GM21381 (cell line): ENCODE results near the gene ZPBP.

ENCODE experiments used
- ATAC-seq: cut with Tn5 transposase; IDR thresholded peaks from one replicate; pipeline ENCODE4 v1.9.1; 2021; ENCODE audit warnings: mild to moderate bottlenecking, moderate library complexity; ENCODE audit not compliant: unreplicated experiment

Gene ZPBP

GRCh38 chr7:50092579-50093491 is at the start of gene ZPBP:
TSS of gene ZPBP (minus strand) at chr7:50093246. CDS start at chr7:50093194, 52 bp downstream.
- peak; percentile 87 for ATAC-seq

- ATAC-seq, result peak; percentile 38
These were observed 49.5 kb upstream of the ZPBP start for GRCh38 chr7:50142425-50143017.

GRCh38 chr7:50141854-50142253 is 48.8 kb upstream of the ZPBP start:
- ATAC-seq, result no peak

GRCh38 chr7:50141131-50141530 is 48.1 kb upstream of the ZPBP start:
- ATAC-seq, result no peak

- ATAC-seq, result no peak
These were observed 47.6 kb upstream of the ZPBP start for GRCh38 chr7:50140688-50141087.

- ATAC-seq, result no peak
These were observed 45.1 kb upstream of the ZPBP start for GRCh38 chr7:50138101-50138500.

GRCh38 chr7:50125766-50126165 is 32.7 kb upstream of the ZPBP start:
- ATAC-seq, result no peak

- ATAC-seq, result peak; percentile 53
These were observed 28.2 kb upstream of the ZPBP start for GRCh38 chr7:50121286-50121685.

GRCh38 chr7:50119815-50120637 is 27.0 kb upstream of the ZPBP start:
- ATAC-seq, result peak; percentile 76

GRCh38 chr7:50112250-50112649 is 19.2 kb upstream of the ZPBP start:
- no peak for ATAC-seq

GRCh38 chr7:50101873-50102272 is 8.8 kb upstream of the ZPBP start:
- no peak for ATAC-seq

GRCh38 chr7:50095634-50096033 is 2.6 kb upstream of the ZPBP start:
- no peak for ATAC-seq

- no peak for ATAC-seq
These were observed 4.5 kb downstream of the ZPBP start for GRCh38 chr7:50088463-50089129.

- ATAC-seq, result no peak
These were observed 7.7 kb downstream of the ZPBP start for GRCh38 chr7:50085344-50085743.

GRCh38 chr7:50073093-50073492 is 20.0 kb downstream of the ZPBP start:
- ATAC-seq, result no peak

- peak; percentile 88 for ATAC-seq
These were observed 23.4 kb downstream of the ZPBP start for GRCh38 chr7:50069613-50070012.

- peak; percentile 66 for ATAC-seq
These were observed 24.0 kb downstream of the ZPBP start for GRCh38 chr7:50068850-50069551.

GRCh38 chr7:50068026-50068425 is 25.0 kb downstream of the ZPBP start:
- ATAC-seq, result no peak

- ATAC-seq, result no peak
These were observed 30.1 kb downstream of the ZPBP start for GRCh38 chr7:50062951-50063350.

GRCh38 chr7:50056131-50056530 is 36.9 kb downstream of the ZPBP start:
- ATAC-seq, result no peak
